Measurements from ENCODE around the gene TPO. TPM values are rescaled to one million over a fixed set of nuclear protein-coding genes. Genes with fewer than 3 reads are reported as not detected.

The TPO gene
- total RNA-seq, 4 donors from 2014 or later, result 4,215 to 7,965 (median 5,966) TPM

DNA sequence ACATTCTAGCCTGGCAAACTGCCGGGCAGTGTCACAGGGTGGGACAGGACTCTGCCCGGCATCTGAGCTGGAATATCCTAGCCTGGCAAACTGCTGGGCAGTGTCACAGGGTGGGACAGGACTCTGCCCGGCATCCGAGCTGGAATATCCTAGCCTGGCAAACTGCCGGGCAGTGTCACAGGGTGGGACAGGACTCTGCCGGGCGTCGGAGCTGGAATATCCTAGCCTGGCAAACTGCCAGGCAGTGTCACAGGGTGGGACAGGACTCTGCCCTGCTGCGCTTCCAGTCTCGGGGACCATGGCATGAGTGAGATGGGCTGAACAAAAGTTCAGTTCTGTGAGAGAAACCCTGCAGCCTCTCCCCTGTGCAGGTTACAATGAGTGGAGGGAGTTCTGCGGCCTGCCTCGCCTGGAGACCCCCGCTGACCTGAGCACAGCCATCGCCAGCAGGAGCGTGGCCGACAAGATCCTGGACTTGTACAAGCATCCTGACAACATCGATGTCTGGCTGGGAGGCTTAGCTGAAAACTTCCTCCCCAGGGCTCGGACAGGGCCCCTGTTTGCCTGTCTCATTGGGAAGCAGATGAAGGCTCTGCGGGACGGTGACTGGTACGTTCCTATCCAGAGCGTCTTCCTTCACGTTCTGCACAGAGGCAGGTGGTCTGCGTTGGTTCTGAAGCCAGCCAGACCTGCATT lies 80.3 kb downstream of the TPO start:
- H3K9me3 ChIP-seq, result no peaks in the 10 kb centered on the region
- peak overlapping the region in 1 of 3 donors; percentile 64 for H3K27ac ChIP-seq
- H3K4me1 ChIP-seq, result no peaks in the 10 kb centered on the region
- TF ChIP-seq, protein P1, sequence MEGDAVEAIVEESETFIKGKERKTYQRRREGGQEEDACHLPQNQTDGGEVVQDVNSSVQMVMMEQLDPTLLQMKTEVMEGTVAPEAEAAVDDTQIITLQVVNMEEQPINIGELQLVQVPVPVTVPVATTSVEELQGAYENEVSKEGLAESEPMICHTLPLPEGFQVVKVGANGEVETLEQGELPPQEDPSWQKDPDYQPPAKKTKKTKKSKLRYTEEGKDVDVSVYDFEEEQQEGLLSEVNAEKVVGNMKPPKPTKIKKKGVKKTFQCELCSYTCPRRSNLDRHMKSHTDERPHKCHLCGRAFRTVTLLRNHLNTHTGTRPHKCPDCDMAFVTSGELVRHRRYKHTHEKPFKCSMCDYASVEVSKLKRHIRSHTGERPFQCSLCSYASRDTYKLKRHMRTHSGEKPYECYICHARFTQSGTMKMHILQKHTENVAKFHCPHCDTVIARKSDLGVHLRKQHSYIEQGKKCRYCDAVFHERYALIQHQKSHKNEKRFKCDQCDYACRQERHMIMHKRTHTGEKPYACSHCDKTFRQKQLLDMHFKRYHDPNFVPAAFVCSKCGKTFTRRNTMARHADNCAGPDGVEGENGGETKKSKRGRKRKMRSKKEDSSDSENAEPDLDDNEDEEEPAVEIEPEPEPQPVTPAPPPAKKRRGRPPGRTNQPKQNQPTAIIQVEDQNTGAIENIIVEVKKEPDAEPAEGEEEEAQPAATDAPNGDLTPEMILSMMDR (IDR thresholded peaks at IDR 0.05), result no peak
- no peak for TF ChIP-seq POLR2A (IDR thresholded peaks at IDR 0.05)
- H3K27me3 ChIP-seq, result no peaks in the 10 kb centered on the region
- WGBS, 2 donors, result 68 to 83% methylated on average over 14 to 18 of the region's 24 CpGs
- no peak for DNase-seq
- intact Hi-C loops (cut with DNase I), result no loop called here
- H3K4me3 ChIP-seq (replicated peaks in 1 of 3), result no peak overlapping the region
- H3K36me3 ChIP-seq, result peaks cover 84 to 95% of the 10 kb centered on the region in 2 donors

DNA sequence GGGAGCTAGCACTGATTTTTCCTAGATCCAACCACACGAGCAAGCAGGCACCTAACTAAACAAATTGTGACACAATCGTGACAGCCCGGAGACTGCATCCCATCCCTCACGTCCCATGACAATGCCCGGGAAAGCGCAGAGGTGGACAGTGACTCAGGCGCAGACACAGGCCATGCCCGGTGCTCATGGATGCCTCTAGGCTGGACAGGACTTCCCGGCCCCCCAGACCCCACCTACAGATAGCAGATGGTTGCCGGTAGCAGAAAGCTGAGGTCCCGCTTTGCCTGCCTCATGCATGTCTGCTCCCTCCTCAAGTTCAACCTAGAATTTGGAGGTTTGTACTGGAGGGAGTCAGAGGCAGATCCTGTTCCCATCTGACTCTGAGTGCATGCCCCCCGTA lies 81.0 kb downstream of the TPO start:
- no peaks in the 10 kb centered on the region for H3K9me3 ChIP-seq
- H3K36me3 ChIP-seq, result peaks cover 84 to 95% of the 10 kb centered on the region in 2 donors
- no peak overlapping the region for H3K4me3 ChIP-seq (replicated peaks in 1 of 3)
- no peaks in the 10 kb centered on the region for H3K4me1 ChIP-seq
- intact Hi-C loops (cut with DNase I), result no loop called here
- WGBS, 2 donors, result 84 to 87% methylated on average over 8 to 12 of the region's 12 CpGs
- TF ChIP-seq, protein P1 (IDR thresholded peaks at IDR 0.05), result no peak
- no peak for TF ChIP-seq POLR2A (IDR thresholded peaks at IDR 0.05)
- no peaks in the 10 kb centered on the region for H3K27me3 ChIP-seq
- no peak overlapping the region for H3K27ac ChIP-seq
- DNase-seq, result peak in 1 of 2 donors; percentile 8

DNA sequence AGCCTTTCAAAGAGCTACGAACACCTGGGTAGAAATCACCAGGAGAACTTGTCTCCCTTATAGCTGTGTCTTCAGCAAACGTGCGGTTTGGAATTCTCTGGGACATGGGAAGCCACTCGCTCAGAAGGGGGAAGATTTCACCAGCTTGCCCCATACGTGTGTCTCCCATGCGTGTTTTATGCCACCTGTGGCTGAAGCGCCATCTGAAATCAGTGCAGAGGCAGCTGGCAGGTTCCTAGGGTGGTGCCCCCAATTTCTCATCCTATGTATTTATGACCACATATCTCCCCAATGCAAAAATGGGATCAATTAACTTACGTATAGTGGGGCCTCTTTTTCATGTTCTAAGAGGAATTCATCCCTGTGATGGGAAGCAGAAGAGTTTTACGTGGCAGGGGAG lies 81.6 kb downstream of the TPO start:
- H3K4me3 ChIP-seq (replicated peaks in 1 of 3), result no peak overlapping the region
- H3K27me3 ChIP-seq, result no peaks in the 10 kb centered on the region
- no peak for DNase-seq
- no peak for TF ChIP-seq POLR2A (IDR thresholded peaks at IDR 0.05)
- TF ChIP-seq, protein P1 (IDR thresholded peaks at IDR 0.05), result no peak
- no peaks in the 10 kb centered on the region for H3K4me1 ChIP-seq
- WGBS, 2 donors, result 89 to 92% methylated on average over 9 of the region's 9 CpGs
- H3K36me3 ChIP-seq, result peaks cover 85 to 95% of the 10 kb centered on the region in 2 donors
- no peaks in the 10 kb centered on the region for H3K9me3 ChIP-seq
- intact Hi-C loops (cut with DNase I), result no loop called here
- no peak overlapping the region for H3K27ac ChIP-seq

DNA sequence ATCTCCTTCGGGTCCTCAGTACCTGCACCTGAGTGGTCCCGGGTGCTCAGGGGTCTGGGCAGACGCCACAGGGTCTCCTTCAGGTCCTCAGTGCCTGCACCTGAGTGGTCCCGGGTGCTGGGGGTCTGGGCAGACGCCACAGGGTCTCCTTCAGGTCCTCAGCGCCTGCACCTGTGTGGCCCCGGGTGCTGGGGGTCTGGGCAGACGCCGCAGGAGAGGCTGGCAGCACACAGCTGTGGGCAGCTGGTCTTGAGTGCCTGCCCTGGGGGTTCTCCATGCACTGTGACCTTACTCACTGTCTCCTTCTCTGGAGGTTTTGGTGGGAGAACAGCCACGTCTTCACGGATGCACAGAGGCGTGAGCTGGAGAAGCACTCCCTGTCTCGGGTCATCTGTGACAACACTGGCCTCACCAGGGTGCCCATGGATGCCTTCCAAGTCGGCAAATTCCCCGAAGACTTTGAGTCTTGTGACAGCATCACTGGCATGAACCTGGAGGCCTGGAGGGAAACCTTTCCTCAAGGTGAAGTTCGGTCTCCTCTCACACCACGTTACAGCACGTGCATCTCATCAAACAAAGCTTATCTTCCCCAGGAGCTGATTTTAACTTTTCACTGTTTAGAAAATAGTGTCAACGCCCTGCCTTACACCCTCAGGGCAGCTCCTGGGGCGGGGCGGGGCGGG lies 82.6 kb downstream of the TPO start:
- H3K4me1 ChIP-seq, result no peaks in the 10 kb centered on the region
- TF ChIP-seq, protein P1 (IDR thresholded peaks at IDR 0.05), result no peak
- no peak for TF ChIP-seq POLR2A (IDR thresholded peaks at IDR 0.05)
- H3K36me3 ChIP-seq, result peaks cover 87 to 99% of the 10 kb centered on the region in 2 donors
- no peaks in the 10 kb centered on the region for H3K27me3 ChIP-seq
- H3K9me3 ChIP-seq, result no peaks in the 10 kb centered on the region
- 80 to 84% methylated on average over 16 to 18 of the region's 22 CpGs for WGBS, 2 donors
- DNase-seq, result peak in 1 of 2 donors; percentile 10
- intact Hi-C loops (cut with DNase I), result no loop called here
- H3K27ac ChIP-seq, result no peak overlapping the region
- H3K4me3 ChIP-seq (replicated peaks in 1 of 3), result no peak overlapping the region

DNA sequence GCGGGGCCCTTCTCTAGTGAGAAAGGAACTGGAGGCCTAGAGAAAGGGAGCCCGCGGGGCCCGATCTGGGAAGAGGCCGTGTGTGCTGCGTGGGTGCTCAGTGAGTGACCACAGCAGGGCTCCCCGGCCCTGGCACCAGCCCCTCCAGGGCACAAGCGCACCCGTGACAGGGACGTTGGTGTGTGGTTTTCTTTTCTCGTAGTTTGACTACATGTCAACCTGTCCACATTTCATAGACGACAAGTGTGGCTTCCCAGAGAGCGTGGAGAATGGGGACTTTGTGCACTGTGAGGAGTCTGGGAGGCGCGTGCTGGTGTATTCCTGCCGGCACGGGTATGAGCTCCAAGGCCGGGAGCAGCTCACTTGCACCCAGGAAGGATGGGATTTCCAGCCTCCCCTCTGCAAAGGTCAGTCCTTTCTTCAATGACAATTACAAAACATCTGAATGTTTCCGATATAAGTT lies 83.1 kb downstream of the TPO start:
- peak; percentile 0 to 3 for DNase-seq
- H3K4me1 ChIP-seq, result no peaks in the 10 kb centered on the region
- TF ChIP-seq, protein P1 (IDR thresholded peaks at IDR 0.05), result no peak
- no peak for TF ChIP-seq POLR2A (IDR thresholded peaks at IDR 0.05)
- H3K27ac ChIP-seq, result no peak overlapping the region
- no peaks in the 10 kb centered on the region for H3K27me3 ChIP-seq
- H3K9me3 ChIP-seq, result no peaks in the 10 kb centered on the region
- H3K36me3 ChIP-seq, result peaks cover 89 to 99% of the 10 kb centered on the region in 2 donors
- WGBS, 2 donors, result 90 to 91% methylated on average over 19 of the region's 19 CpGs
- intact Hi-C loops (cut with DNase I), result no loop called here
- H3K4me3 ChIP-seq (replicated peaks in 1 of 3), result no peak overlapping the region

Data from thyroid gland (tissue), 4 donors.